ENCODE measurements around the gene TNFSF13.

Gene TNFSF13

DNA sequence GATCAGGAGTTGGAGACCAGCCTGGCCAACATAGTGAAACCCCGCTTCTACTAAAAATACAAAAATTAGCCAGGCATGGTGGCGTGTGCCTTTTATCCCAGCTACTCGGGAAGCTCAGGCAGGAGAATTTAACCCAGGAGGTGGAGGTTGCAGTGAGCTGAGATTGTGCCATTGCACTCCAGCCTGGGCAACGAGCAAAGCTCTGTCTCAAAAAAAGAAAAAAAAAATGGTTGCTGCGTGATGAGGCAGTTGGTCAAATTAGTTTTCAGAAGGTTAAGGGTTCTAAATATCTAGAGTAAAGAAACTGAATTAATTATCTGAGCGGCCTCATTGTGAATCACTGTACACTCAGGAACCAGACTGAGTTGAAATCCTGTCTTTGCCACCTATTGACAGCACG is 17.4 kb downstream of the TNFSF13 start:
- no peak for FAIRE-seq

DNA sequence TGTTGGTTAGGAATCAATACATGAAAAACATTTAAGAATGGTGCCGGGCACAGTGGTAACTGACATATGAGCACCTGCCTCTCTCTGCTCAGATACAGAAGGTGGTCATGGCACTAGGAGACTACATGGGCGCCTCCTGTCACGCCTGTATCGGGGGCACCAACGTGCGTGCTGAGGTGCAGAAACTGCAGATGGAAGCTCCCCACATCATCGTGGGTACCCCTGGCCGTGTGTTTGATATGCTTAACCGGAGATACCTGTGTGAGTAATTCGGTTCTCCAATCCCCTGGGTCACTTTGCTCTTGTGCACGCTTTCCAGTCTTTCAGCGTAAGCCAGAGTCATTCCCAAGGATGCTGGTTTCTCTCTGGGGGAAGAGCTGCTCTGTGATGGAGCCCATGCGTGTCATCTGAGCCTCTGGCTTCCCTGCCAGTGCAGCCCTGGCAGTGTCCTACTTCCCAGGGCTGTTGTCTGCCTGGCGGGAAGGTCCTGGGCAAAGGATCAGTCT is 17.9 kb downstream of the TNFSF13 start:
- FAIRE-seq: no peak

DNA sequence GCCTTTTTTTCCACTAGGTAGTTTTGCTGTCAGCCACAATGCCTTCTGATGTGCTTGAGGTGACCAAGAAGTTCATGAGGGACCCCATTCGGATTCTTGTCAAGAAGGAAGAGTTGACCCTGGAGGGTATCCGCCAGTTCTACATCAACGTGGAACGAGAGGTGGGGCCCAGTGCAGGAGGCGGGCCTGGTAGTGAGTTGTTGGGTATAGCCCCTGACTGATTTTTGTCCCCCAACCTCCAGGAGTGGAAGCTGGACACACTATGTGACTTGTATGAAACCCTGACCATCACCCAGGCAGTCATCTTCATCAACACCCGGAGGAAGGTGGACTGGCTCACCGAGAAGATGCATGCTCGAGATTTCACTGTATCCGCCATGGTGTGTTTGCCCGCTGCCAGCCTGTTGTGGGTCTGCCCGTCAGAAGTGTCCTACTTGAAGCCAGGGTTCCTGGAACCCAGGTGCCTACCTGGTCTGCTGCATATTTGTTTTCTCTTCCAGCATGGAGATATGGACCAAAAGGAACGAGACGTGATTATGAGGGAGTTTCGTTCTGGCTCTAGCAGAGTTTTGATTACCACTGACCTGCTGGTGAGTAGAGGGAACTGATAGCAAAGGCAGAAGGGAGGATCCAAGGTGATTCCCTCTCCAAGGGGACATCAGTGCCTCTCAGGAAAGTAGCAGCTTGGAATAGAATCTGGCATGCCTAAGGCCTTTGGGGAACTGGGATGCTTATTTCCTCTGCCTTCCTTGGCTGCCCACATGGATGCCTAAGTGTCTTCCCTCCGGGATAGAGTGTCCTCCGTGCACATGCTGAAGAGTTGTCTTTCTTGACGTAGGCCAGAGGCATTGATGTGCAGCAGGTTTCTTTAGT is 19.0 kb downstream of the TNFSF13 start:
- FAIRE-seq: no peak

DNA sequence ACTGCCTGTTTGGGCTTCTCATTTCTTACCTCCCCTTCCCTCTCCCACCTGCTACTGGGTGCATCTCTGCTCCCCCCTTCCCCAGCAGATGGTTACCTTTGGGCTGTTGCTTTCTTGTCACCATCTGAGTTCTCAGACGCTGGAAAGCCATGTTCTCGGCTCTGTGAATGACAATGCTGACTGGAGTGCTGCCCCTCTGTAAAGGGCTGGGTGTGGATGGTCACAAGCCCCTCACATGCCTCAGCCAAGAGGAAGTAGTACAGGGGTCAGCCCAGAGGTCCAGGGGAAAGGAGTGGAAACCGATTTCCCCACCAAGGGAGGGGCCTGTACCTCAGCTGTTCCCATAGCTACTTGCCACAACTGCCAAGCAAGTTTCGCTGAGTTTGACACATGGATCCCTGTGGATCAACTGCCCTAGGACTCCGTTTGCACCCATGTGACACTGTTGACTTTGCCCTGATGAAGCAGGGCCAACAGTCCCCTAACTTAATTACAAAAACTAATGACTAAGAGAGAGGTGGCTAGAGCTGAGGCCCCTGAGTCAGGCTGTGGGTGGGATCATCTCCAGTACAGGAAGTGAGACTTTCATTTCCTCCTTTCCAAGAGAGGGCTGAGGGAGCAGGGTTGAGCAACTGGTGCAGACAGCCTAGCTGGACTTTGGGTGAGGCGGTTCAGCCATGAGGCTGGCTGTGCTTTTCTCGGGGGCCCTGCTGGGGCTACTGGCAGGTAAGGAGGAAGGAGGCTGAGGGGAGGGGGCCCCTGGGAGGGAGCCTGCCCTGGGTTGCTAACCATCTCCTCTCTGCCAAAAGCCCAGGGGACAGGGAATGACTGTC is 20.7 kb downstream of the TNFSF13 start, which contains the start of gene CD68:
Gene CD68, plus strand, starts transcription at position 638 of the 833 bp plus-strand sequence. Its CDS starts 40 bp downstream, at position 678.
- peak; percentile 99 for FAIRE-seq

DNA sequence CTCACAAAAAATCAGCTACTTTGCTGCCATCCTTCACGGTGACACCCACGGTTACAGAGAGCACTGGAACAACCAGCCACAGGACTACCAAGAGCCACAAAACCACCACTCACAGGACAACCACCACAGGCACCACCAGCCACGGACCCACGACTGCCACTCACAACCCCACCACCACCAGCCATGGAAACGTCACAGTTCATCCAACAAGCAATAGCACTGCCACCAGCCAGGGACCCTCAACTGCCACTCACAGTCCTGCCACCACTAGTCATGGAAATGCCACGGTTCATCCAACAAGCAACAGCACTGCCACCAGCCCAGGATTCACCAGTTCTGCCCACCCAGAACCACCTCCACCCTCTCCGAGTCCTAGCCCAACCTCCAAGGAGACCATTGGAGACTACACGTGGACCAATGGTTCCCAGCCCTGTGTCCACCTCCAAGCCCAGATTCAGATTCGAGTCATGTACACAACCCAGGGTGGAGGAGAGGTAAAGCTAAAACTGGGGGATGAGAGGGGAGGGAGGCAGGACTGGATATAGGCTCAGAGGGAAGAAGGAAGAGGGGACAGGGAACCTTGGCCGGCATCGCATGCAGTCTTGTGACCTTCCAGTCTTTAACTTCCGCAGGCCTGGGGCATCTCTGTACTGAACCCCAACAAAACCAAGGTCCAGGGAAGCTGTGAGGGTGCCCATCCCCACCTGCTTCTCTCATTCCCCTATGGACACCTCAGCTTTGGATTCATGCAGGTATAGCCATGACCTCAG is 21.5 kb downstream of the TNFSF13 start:
- FAIRE-seq: peak; percentile 48

DNA sequence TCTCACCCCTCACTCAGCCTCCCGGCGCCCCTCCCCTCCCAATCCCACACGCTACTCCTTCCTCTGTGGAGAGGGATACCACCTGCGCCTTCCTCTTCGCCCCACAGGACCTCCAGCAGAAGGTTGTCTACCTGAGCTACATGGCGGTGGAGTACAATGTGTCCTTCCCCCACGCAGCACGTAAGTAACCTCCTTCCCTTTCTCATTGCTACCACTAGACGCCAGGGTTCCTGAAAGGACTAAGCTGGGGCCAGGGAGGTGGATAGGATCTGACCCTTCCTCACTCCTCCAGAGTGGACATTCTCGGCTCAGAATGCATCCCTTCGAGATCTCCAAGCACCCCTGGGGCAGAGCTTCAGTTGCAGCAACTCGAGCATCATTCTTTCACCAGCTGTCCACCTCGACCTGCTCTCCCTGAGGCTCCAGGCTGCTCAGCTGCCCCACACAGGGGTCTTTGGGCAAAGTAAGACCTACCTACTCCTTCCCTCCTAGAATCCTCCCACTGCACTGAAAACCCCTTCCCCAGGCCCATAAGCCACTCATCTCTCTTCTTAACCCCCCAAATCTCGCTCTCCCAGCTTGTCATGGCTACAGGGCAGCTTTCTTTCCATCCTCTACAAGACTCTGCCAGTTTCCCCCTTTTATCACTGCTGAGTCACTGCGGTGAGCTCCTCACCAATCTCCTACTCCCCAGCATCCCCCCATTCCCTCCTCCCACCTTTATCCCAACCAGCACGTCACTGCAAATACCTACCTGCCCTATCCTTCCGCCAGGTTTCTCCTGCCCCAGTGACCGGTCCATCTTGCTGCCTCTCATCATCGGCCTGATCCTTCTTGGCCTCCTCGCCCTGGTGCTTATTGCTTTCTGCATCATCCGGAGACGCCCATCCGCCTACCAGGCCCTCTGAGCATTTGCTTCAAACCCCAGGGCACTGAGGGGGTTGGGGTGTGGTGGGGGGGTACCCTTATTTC is 22.3 kb downstream of the TNFSF13 start:
- no peak for FAIRE-seq

DNA sequence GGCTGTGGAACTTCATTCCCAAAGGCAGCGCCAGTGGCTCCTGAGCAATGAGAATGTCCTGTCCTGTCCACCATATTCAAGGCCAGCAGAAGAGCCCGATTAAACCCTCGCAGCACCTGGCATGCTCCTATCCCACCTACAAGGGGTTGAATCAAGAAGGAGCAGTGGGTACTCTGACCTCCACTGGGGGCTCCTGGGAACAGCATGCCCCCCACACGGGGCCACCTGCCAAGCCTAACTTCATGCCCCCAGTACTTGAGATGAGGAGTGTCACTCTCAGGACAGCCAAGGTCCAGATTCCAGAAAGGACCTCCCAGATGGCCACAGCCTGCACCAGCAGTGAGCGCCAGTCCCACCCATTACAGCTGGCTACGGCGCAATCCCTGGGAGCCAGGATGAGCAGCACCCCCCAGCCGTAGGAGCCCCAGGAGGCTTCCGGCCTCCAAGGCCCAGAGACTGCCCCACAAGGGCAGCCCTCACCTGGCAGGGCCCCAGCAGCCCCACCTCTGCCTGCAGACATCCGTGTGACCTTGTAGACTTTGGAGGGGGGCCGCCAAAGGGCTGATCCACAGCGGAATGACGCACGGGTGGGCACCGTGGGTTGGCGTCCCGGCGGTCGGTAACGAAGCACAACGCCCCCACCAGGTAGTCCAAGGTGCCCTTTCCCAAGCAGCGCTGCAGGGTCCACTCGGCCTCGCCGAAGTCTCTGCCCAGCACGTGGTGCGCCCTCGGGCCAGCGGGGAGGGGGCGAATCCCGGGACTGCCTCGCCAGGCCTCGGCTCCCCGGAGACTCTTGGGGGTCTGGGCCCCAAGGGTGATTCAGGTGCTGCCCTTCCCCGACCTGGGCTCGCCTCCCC is 24.1 kb downstream of the TNFSF13 start:
- FAIRE-seq: no peak

DNA sequence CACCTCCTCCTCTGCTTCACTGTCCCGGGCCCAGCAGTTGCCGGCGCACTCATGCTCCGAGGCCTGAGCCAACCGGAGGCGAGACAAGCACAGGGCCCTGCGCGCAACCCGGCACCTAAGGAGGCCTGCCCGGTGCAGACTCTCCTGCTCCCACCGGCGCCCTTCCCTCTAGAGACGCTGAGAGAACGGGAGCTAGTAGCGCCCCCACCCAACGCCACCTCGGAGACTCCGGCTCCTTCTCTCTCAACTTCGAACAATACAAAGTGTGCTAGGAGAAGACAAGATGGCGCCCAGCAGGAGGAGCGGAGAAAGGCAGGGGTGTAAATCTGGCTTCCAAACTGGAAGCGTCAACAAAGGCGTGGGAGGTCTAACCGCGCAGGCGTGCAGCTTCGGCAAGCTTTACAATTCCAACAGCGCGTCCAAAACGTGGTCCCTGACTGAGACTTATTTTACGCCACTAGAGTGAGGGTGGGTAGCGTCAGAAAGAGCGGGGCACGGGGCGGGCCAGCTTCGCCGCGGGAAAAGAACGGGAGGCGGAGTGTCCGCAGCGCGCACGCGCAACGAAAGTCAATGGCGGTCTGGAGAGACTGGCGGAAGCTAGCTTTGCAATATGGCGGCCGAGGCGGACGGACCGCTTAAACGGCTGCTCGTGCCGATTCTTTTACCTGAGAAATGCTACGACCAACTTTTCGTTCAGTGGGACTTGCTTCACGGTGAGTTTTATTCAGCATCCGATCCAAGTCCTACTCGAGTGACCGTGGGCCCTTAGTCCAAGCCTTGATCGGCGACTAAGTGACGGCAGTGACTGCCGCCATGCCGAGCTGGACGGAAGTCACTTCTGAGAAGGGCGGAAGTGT is 24.9 kb downstream of the TNFSF13 start, which contains the start of gene MPDU1:
Gene MPDU1, plus strand, starts transcription at position 600 of the 857 bp plus-strand sequence. Its CDS starts 11 bp downstream, at position 611.
- FAIRE-seq: peak; percentile 98

DNA sequence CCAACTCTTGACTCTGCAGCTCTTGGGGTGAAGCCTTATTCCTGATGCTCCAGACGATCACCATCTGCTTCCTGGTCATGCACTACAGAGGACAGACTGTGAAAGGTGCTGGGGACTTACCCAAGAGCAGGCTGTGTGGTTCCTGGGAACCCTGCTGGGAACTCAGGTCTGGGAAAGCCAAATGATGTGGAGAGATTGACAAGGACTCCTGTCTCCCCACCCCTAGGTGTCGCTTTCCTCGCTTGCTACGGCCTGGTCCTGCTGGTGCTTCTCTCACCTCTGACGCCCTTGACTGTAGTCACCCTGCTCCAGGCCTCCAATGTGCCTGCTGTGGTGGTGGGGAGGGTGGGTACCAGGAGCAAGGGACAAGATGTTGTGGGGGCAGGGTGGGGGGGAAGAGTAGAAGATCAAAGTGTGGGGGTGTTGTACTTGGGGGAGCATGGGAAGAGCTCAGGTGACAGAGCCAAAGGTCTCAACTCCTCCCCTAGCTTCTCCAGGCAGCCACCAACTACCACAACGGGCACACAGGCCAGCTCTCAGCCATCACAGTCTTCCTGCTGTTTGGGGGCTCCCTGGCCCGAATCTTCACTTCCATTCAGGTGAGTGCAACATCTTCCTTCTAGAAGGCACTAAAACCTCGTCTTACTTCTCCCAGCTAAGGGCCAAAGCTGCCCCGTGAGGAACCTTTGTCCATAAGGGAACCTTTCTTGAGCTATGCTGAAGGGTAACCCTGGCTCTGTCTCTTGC is 28.3 kb downstream of the TNFSF13 start:
- peak; percentile 80 for FAIRE-seq

DNA sequence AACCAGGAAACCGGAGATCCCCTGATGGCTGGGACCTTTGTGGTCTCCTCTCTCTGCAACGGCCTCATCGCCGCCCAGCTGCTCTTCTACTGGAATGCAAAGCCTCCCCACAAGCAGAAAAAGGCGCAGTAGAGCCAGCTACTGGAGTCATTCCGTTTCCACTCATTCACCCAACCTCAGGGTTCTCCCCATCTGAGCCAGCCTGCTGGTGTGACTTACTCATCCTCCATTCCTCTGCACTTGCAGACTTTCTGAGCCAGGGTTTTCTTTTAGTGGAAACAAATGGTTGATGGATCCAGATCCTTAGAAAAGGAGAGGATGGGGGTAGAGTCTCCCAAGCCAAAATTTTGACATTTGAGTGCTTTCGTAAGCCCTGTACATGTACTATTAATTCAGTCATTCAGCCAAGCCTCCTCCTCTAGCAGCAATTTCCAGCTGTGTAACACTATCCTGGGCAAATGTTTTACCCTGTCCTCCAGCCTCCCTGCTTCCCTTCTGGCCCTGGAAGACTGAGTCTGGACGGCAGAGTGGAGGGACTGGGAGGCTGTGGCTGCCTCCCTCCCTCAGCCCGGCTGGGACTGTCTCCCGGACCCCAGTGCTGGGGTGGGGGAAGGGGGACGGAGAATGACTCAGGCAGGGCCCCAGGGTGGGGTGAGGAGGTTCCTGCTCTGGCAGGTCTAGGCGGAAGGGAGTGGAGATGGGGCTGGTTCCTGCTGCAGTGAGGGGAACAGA is 29.0 kb downstream of the TNFSF13 start:
- FAIRE-seq: peak; percentile 63

DNA sequence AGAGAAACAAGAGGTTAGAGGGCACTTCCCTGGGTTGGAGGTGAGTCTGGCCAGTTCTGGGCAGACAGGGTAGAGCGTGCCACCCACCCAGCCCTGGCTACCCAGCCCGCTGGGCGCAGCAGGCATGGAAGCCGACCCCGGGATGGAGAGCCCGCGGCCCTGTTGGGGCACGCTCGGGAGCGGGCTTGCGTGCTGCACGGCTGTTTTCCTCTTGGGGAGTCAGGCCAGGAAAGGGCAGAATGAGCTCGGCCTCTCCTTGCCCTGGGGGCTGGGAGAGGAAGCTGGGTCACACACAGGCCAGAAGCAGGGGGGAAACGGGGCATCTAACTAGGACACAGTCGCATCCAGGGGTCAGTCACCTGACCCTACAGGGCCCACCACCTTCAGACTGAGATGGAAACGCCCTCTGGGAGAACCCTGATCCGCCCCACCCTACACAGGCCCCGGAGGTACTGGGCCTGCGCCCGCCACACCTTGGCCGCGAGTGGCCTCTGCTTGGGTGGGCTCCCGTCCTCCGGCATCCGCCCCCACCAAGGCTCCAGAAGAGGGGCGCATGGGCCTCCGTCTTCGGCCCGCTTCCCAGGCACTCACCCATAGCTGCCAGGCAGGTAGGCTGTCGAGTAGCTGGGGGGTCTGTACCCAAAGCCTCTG is 30.1 kb downstream of the TNFSF13 start:
- no peak for FAIRE-seq

DNA sequence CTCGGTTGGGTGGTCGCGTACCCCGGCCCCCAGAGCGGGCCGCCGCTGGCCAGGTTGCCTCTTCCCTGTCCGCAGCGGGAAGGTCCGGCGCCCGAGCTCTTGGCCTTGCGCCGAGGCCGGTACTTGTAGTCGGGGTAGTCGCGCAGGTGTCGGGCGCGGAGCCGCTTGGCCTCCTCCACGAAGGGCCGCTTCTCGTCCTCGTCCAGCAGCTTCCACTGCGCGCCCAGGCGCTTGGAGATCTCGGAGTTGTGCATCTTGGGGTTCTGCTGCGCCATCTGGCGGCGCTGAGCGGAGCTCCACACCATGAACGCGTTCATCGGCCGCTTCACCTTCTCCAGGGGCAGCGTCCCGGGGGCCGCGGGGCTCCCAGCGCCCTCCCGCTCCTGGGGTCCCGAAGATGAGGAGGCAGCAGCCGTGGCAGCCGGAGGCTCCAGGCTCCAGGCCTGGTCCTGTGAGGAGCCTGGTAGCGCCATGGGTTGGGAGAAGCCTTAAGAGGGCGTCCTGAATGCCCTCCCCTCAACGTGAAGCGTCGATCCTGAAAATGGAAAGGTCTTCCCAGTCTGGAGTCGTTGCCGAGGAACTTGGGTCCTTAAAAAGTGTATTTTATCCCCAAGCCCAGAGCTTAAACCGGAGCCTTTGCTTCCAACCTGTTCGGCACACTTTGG is 30.8 kb downstream of the TNFSF13 start:
- peak; percentile 88 for FAIRE-seq

DNA sequence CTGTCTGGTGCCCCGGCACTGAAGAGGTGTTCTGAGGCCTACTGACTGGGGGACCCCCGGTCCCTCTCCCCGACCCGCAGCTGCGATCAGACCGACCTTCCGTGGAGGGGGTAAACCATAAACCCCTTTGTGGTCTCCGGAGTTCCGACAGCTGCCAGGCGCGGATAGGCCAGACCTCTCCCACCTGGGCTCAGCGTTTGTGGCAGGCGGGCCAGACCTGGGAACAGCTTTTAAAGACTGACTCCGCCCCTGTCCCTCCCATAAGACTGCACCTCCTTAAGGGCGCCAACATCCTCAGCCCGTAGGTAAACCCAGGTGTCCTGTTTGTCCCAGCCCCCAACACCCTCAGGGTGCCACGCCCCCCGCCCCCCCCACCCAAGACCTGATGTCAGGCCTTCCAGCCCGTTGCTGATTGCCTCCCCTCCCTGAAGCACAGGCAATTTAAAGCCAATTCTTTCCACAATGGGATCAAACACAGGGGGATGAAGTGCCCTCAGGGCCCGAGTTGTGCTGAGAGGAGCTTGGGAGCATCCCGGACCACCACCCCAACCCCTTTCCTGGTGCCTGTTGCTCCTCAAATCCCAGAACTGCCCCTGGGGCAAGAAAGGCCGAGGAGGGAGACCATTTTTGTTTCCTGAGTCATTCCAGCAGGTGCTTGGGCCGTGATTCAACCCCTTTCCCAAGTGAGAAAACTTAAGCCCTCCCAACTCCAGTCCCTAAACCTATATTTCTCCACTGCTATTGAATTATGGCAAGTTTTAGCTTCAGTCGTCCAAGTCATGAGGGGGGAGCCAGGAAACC is 31.5 kb downstream of the TNFSF13 start, which contains the start of gene SOX15:
Gene SOX15, minus strand, starts transcription at position 204 of the 801 bp plus-strand sequence. CDS start 418 bp downstream, outside the sequence.
- FAIRE-seq: peak; percentile 94

DNA sequence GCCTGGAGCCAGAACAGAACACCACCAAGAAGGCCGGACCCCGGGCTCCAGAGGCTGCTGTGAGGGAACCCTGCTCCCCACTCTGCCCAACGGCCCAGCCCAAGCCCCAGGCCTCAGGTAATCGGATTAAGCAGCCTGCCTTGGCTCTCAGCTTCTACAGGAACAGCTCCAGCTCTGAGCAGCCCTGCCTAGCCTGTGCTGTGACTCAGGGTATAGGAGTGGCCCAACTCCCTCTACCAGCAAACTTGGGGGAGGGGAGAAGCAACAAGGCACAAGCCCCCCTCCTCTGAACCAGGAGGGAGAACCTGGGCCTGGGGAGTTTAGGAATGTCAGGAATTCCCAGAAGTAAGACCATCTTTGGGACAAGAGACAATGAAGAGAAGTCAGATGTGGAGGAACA is 32.2 kb downstream of the TNFSF13 start:
- FAIRE-seq: no peak

DNA sequence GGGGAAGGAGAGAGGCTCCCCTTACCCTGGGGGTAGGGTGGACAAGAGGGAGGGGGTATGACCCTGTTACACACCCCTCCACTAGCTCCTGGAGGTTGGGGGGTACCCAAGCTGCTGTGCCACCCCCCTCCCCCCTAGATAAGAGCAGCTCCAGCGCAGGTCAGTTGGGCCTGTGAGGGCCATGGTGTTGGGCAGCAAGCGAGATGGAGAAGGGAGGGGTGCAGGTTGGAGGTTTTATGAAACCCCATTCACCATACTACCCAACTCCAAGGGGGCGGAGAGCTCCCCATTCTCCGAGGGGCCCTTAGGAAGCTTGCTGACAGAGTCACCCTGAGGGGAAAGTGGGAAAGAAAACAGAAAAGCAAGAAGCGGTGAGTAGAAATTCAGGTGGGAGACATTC is 33.0 kb downstream of the TNFSF13 start:
- no peak for FAIRE-seq

Measured in G401.6 (cell line).